OCI-LY1 (cell line): ENCODE results near the gene ZNF165.

Experiments used
- H2AFZ ChIP-seq: fragments of 200-600 bp; sonication (generic), shearing (Covaris generic); 2 replicates; pipeline ENCODE4 v1.6.0; 2014; ENCODE audit warnings: antibody characterized with exemption, mild to moderate bottlenecking, low read length
- H3F3A ChIP-seq: fragments of 200-600 bp; sonication (generic), shearing (Covaris generic); 2 replicates; pipeline ENCODE4 v1.6.0; 2014; ENCODE audit warnings: mild to moderate bottlenecking, antibody characterized with exemption, low read length, moderate library complexity; ENCODE audit not compliant: insufficient read depth
- H3K27ac ChIP-seq: fragments of 200-600 bp; sonication (generic); 2 replicates; pipeline ENCODE4 v1.5.1; 2014; ENCODE audit warnings: low read length, mixed run types, mild to moderate bottlenecking, low read depth; ENCODE audit not compliant: poor library complexity, severe bottlenecking
- H3K27me3 ChIP-seq: fragments of 200-600 bp; sonication (generic); 2 replicates; pipeline ENCODE4 v1.6.0; 2014; ENCODE audit warnings: antibody characterized with exemption, mild to moderate bottlenecking, low read length, moderate library complexity; ENCODE audit not compliant: insufficient read depth
- H3K36me3 ChIP-seq: fragments of 200-600 bp; sonication (generic); 2 replicates; pipeline ENCODE4 v1.6.1; 2014; ENCODE audit warnings: mild to moderate bottlenecking, antibody characterized with exemption, low read length, moderate library complexity, mixed read lengths; ENCODE audit not compliant: insufficient read depth
- H3K4me1 ChIP-seq: fragments of 200-600 bp; sonication (generic); 2 replicates; pipeline ENCODE4 v1.5.1; 2014; ENCODE audit warnings: mild to moderate bottlenecking, low read length, moderate library complexity; ENCODE audit not compliant: insufficient read depth, severe bottlenecking
- H3K4me2 ChIP-seq: fragments of 200-600 bp; sonication (generic), shearing (Covaris generic); 2 replicates; pipeline ENCODE4 v1.6.1; 2014; ENCODE audit warnings: low read length
- H3K4me3 ChIP-seq: fragments of 200-600 bp; sonication (generic); 2 replicates; pipeline ENCODE4 v1.5.1; 2014; ENCODE audit warnings: low read length, low read depth, mild to moderate bottlenecking, mixed read lengths; ENCODE audit not compliant: poor library complexity, severe bottlenecking
- H3K79me2 ChIP-seq: fragments of 200-600 bp; shearing (Covaris generic); 2 replicates; pipeline ENCODE4 v1.6.1; 2016; ENCODE audit warnings: mixed run types, low read length, mixed read lengths; ENCODE audit not compliant: insufficient read depth
- H3K9ac ChIP-seq: fragments of 200-600 bp; sonication (generic), shearing (Covaris generic); 2 replicates; pipeline ENCODE4 v1.6.1; 2014; ENCODE audit warnings: mild to moderate bottlenecking, low read length, mixed read lengths
- H3K9me2 ChIP-seq: fragments of 200-600 bp; sonication (generic), shearing (Covaris generic); 2 replicates; pipeline ENCODE4 v1.6.1; 2014; ENCODE audit warnings: low read depth, mild to moderate bottlenecking, low read length, mixed read lengths
- H3K9me3 ChIP-seq: fragments of 200-600 bp; shearing (Covaris generic); 2 replicates; pipeline ENCODE4 v1.6.1; 2014; ENCODE audit warnings: low read length, mixed read lengths
- H4K20me1 ChIP-seq: fragments of 200-600 bp; sonication (generic), shearing (Covaris generic); 2 replicates; pipeline ENCODE4 v1.6.0; 2016; ENCODE audit warnings: mild to moderate bottlenecking, low read length; ENCODE audit not compliant: insufficient read depth
- EZH2 ChIP-seq: fragments of 200-600 bp; sonication (generic), shearing (Covaris generic); IDR thresholded peaks from 2 replicates; pipeline ENCODE4 v1.8.0; 2017; ENCODE audit warnings: borderline replicate concordance, mixed run types, mild to moderate bottlenecking, antibody characterized with exemption, low read length, moderate library complexity, mixed read lengths
- TF ChIP-seq, protein P1 (sequence below): fragments of 200-600 bp; sonication (generic), shearing (Covaris generic); IDR thresholded peaks from 2 replicates; pipeline ENCODE4 v1.5.1; 2017; ENCODE audit warnings: mild to moderate bottlenecking, antibody characterized with exemption, low read length, moderate library complexity, mixed read lengths

The ZNF165 gene

DNA sequence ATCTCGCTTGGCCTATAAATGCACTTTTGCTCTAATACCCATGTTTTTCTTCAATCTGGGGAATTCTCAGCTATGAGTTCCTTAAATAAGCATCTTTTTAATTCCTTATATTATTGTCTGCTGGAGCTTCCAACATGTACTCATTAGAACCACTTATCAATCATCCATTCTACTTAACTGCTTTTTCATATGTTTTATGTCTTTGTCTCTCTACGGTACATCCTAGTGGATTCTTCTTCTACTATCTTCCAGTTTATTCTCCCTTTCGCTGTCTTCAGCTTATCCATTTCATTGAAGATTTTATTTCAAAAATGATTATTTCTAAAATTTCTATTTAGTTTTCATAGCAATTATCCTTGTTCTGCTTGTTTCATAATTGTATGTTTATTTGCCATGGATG, 31.6 kb downstream of the ZNF165 start:
- no peaks in the 10 kb centered on the region for H3K9me3 ChIP-seq
- no peaks in the 10 kb centered on the region for H3K9me2 ChIP-seq
- H3K27me3 ChIP-seq, result no peaks in the 10 kb centered on the region
- peaks cover 19% of the 10 kb centered on the region for H3K36me3 ChIP-seq
- H3K79me2 ChIP-seq, result no peaks in the 10 kb centered on the region
- no peaks in the 10 kb centered on the region for H4K20me1 ChIP-seq
- no peaks in the 10 kb centered on the region for H3K4me1 ChIP-seq
- no peaks in the 10 kb centered on the region for H3F3A ChIP-seq
- TF ChIP-seq, protein P1, sequence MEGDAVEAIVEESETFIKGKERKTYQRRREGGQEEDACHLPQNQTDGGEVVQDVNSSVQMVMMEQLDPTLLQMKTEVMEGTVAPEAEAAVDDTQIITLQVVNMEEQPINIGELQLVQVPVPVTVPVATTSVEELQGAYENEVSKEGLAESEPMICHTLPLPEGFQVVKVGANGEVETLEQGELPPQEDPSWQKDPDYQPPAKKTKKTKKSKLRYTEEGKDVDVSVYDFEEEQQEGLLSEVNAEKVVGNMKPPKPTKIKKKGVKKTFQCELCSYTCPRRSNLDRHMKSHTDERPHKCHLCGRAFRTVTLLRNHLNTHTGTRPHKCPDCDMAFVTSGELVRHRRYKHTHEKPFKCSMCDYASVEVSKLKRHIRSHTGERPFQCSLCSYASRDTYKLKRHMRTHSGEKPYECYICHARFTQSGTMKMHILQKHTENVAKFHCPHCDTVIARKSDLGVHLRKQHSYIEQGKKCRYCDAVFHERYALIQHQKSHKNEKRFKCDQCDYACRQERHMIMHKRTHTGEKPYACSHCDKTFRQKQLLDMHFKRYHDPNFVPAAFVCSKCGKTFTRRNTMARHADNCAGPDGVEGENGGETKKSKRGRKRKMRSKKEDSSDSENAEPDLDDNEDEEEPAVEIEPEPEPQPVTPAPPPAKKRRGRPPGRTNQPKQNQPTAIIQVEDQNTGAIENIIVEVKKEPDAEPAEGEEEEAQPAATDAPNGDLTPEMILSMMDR, result no peak
- no peak for TF ChIP-seq EZH2
- H3K4me3 ChIP-seq, result no peak overlapping the region
- no peak overlapping the region for H2AFZ ChIP-seq
- H3K4me2 ChIP-seq, result no peak overlapping the region
- H3K27ac ChIP-seq, result no peak overlapping the region
- no peak overlapping the region for H3K9ac ChIP-seq

- Histone ChIP-seq H3K27me3 (no peaks in the 10 kb centered on the region), H3K36me3 (peaks cover 35% of the 10 kb centered on the region), H3K4me2 (no peak overlapping the region), H3K79me2 (no peaks in the 10 kb centered on the region), H2AFZ (no peak overlapping the region), H3K9ac (no peak overlapping the region), H3K4me3 (no peak overlapping the region), H3K9me2 (no peaks in the 10 kb centered on the region), H3K9me3 (no peaks in the 10 kb centered on the region), H3K4me1 (no peaks in the 10 kb centered on the region), H4K20me1 (no peaks in the 10 kb centered on the region), H3F3A (no peaks in the 10 kb centered on the region), H3K27ac (no peak overlapping the region)
- TF ChIP-seq EZH2, result no peak
- TF ChIP-seq, protein P1, result no peak
Observed at GRCh38 chr6:28115799-28116198, 35.4 kb downstream of the ZNF165 start.

DNA sequence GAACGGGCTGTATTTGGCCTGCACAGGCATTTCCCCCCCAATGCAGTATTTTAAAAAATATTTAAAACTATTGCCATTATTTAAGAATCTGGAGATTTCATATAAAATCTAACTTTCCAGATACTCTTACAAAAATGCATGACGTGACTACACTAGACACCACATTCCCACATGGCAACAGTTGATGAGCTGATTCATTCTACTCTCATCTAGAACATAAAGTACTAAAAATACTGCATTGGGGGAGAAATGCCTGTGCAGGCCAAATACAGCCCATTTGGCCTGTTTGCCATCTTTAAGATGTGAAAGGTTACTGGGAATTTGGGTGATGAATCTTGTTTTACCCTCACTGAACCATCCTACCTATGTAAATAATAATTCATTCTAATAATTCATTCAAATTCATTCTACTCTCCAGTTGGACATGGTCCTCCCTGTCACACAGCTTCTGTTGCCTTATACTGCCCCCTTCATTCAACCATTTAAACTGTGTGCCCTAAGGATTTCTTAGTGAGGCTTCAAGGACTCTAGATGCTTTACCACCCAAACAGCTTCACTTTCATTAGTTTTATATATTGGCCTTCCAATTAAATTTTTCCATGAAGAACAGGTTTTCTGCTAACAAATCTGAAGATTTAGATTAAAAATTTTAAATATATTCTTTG, 37.1 kb downstream of the ZNF165 start:
- Histone ChIP-seq H3K9me3 (no peaks in the 10 kb centered on the region), H4K20me1 (no peaks in the 10 kb centered on the region), H3K27me3 (no peaks in the 10 kb centered on the region), H3F3A (no peaks in the 10 kb centered on the region), H3K4me3 (no peak overlapping the region), H3K27ac (no peak overlapping the region), H2AFZ (no peak overlapping the region), H3K79me2 (no peaks in the 10 kb centered on the region), H3K36me3 (peaks cover 35% of the 10 kb centered on the region), H3K4me2 (no peak overlapping the region), H3K9me2 (no peaks in the 10 kb centered on the region), H3K4me1 (no peaks in the 10 kb centered on the region), H3K9ac (no peak overlapping the region)
- no peak for TF ChIP-seq EZH2
- TF ChIP-seq, protein P1, result no peak
